Testis (tissue), 2 donors: ENCODE measurements around the gene PLXND1.

Experiments
- CTCF ChIP-seq, 3 experiments: fragments of 450-650 bp in 2 of 3; fragments of 200-600 bp in 1 of 3; sonication (generic) in 1 of 3; IDR thresholded peaks; one replicate each; pipeline ENCODE4 v1.5.1; 2016 to 2019; ENCODE audit warnings: antibody characterized with exemption in 3 of 3, mild to moderate bottlenecking in 2 of 3, moderate library complexity in 1 of 3
- POLR2A ChIP-seq: fragments of 450-650 bp; IDR thresholded peaks from one replicate; pipeline ENCODE4 v1.6.1; 2017; ENCODE audit warnings: antibody characterized with exemption, mild to moderate bottlenecking, moderate library complexity

GRCh38 chr3:129560911-129561594 lies 45.4 kb downstream of the PLXND1 start:
- no peak for TF ChIP-seq POLR2A
- no peak for TF ChIP-seq CTCF (IDR thresholded peaks at IDR 0.05)
